Type B pancreatic cell (in vitro differentiated cells): ENCODE measurements around the gene NSD2. TPM values are rescaled to one million over a fixed set of nuclear protein-coding genes. Genes with fewer than 3 reads are reported as not detected.

Experiments used
- DNase-seq: peaks from one replicate; pipeline ENCODE4 v3.0.0; 2021; ENCODE audit warnings: mixed read lengths; ENCODE audit not compliant: unreplicated experiment; ENCODE audit errors: extremely low spot score
- H3K27ac Mint-ChIP-seq: 2 replicates; pipeline ENCODE4 v1.8.0; 2021; ENCODE audit warnings: mild to moderate bottlenecking, mixed read lengths
- H3K27me3 Mint-ChIP-seq: 2 replicates; pipeline ENCODE4 v1.8.0; 2021; ENCODE audit warnings: mixed read lengths
- H3K36me3 Mint-ChIP-seq: 2 replicates; pipeline ENCODE4 v1.8.0; 2021; ENCODE audit warnings: mixed read lengths
- H3K4me1 Mint-ChIP-seq: one replicate; pipeline ENCODE4 v1.8.0; 2021; ENCODE audit warnings: mixed read lengths; ENCODE audit not compliant: unreplicated experiment
- H3K4me3 Mint-ChIP-seq: 2 replicates; pipeline ENCODE4 v1.8.0; 2021; ENCODE audit warnings: mild to moderate bottlenecking, mixed read lengths
- H3K9me3 Mint-ChIP-seq: 2 replicates; pipeline ENCODE4 v1.8.0; 2021; ENCODE audit warnings: mixed read lengths
- total RNA-seq: library from RNA; stranded (reverse); gene quantifications from 2 replicates; pipeline ENCODE4 v1.2.1, GENCODE V29; 2021; ENCODE audit warnings: low replicate concordance
- TF ChIP-seq, protein P1 (sequence below): fragments of 200-600 bp; sonication (generic); conservative IDR thresholded peaks from 2 replicates; pipeline ENCODE4 v1.5.0; 2021; ENCODE audit warnings: antibody characterized with exemption, mild to moderate bottlenecking

The NSD2 gene
- total RNA-seq, 1 donor from 2014 or later, result 156 TPM

DNA sequence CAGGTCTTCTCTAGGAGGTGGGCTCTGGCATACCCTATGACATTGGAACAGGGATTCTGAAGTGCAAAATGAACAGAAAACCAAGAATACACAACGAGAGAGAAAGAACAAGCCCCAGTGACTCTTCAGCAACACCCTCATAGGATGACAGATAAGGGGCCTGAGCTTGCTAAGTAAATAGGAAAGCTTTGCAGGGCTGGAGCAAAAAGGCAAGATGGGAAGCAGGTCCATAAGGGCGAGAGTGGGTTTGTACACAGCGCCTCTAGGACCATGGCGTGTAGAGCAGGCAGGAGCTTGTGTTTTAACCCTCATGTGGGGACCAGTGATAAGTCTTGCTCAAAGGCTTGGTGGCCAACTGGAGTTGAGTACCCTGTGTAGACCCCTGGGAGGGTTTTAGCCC, 91.8 kb downstream of the NSD2 start:
- Mint-ChIP-seq H3K27ac (no peak overlapping the region), H3K4me1 (no peaks in the 10 kb centered on the region), H3K27me3 (no peaks in the 10 kb centered on the region), H3K36me3 (peaks cover 47% of the 10 kb centered on the region), H3K4me3 (no peak overlapping the region), H3K9me3 (no peaks in the 10 kb centered on the region)
- TF ChIP-seq, protein P1, sequence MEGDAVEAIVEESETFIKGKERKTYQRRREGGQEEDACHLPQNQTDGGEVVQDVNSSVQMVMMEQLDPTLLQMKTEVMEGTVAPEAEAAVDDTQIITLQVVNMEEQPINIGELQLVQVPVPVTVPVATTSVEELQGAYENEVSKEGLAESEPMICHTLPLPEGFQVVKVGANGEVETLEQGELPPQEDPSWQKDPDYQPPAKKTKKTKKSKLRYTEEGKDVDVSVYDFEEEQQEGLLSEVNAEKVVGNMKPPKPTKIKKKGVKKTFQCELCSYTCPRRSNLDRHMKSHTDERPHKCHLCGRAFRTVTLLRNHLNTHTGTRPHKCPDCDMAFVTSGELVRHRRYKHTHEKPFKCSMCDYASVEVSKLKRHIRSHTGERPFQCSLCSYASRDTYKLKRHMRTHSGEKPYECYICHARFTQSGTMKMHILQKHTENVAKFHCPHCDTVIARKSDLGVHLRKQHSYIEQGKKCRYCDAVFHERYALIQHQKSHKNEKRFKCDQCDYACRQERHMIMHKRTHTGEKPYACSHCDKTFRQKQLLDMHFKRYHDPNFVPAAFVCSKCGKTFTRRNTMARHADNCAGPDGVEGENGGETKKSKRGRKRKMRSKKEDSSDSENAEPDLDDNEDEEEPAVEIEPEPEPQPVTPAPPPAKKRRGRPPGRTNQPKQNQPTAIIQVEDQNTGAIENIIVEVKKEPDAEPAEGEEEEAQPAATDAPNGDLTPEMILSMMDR, result no peak
- DNase-seq, result no peak

- Mint-ChIP-seq H3K4me3 (no peak overlapping the region), H3K9me3 (no peaks in the 10 kb centered on the region), H3K27ac (no peak overlapping the region), H3K4me1 (no peaks in the 10 kb centered on the region), H3K36me3 (peaks cover 39% of the 10 kb centered on the region), H3K27me3 (no peaks in the 10 kb centered on the region)
- TF ChIP-seq, protein P1, result no peak
- no peak for DNase-seq
Measured at GRCh38 chr4:1964443-1964842, 93.2 kb downstream of the NSD2 start.

DNA sequence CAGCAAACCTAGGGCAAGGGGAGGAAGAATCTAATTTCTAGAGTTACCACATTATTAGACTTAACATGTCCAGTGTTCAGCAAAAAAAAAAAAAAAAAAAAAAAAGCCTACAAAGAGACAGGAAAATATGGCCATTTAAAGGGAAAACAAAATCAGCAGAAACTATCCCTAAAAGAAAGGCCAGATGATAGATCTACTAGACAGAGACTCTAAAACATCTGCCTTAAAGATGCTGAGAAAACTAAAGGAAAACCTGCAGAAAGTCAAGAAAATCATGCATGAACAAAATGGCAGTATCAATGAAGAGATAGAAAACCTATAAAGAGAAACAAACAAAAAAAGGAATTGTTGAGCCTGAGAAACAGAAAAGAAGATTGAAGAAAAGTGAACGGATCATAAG, 93.8 kb downstream of the NSD2 start:
- Mint-ChIP-seq H3K27me3 (no peaks in the 10 kb centered on the region), H3K4me1 (no peaks in the 10 kb centered on the region), H3K27ac (no peak overlapping the region), H3K36me3 (peaks cover 43% of the 10 kb centered on the region), H3K4me3 (no peak overlapping the region), H3K9me3 (no peaks in the 10 kb centered on the region)
- DNase-seq, result no peak
- TF ChIP-seq, protein P1, result no peak

DNA sequence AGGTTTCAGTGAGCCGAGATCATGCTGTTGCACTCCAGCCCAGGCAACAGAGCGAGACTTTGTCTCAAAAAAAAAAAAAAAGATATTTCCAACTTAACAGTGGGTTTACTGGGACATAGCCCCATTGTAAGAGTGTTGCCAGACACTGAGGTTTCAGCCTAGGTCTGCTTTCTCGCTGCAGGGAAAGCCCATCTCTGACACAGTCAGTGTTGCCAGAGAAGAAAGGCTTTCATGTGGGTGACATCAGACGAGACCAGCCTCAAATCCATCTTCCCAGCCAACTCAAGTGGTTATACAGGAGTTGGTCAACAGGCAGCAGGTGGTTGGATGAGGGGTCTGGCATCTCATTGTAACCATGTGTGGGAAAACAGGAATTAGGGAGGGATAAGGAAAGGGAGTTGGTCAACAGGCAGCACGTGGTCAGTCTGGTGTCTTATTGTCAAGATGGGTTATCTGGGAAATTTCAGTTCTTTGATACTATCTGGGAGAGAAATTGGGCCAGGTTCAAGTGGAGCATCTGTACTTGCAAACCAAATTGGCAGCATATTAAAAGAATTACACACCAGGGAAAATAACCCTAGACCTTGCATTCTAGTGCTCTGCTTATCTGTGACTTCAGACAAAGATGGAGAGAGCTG, 96.4 kb downstream of the NSD2 start:
- DNase-seq, result no peak
- TF ChIP-seq, protein P1, result no peak
- no peaks in the 10 kb centered on the region for H3K4me1 Mint-ChIP-seq
- no peaks in the 10 kb centered on the region for H3K27me3 Mint-ChIP-seq
- peaks cover 43% of the 10 kb centered on the region for H3K36me3 Mint-ChIP-seq
- no peaks in the 10 kb centered on the region for H3K9me3 Mint-ChIP-seq
- H3K4me3 Mint-ChIP-seq, result no peak overlapping the region
- no peak overlapping the region for H3K27ac Mint-ChIP-seq

DNA sequence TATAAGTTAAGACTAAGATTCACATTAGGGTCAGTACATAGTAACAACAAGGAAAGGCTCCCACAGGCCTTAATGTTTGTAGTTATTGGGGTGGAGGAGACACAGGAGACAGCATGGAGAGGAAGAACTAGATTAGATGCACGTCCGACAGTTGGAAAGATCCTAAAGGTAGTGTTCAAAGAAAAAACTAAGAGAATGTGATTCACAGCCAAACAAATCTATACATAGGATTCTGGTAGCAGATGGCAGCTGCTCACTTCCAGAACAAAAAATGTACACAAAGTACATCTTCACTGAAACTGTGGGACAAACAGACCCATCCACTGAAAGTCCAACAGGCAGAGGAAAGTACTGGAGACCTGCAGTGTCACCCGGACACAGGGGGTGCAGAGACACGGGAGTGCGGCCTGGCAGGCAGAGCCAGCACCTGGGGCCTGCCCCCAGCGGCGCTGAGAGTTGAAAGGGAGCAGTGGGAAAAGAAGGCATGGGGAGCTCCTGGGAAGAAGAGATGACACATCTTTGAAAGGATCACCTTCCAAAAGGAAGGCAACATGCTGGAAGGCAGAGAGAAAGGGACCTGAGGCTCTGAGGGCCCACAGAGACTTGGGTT, 97.6 kb downstream of the NSD2 start:
- DNase-seq, result no peak
- no peaks in the 10 kb centered on the region for H3K9me3 Mint-ChIP-seq
- TF ChIP-seq, protein P1, result no peak
- no peak overlapping the region for H3K4me3 Mint-ChIP-seq
- H3K27ac Mint-ChIP-seq, result peak overlapping the region; percentile 4
- peaks cover 38% of the 10 kb centered on the region for H3K36me3 Mint-ChIP-seq
- no peaks in the 10 kb centered on the region for H3K4me1 Mint-ChIP-seq
- H3K27me3 Mint-ChIP-seq, result no peaks in the 10 kb centered on the region
